Breast epithelium (tissue), 4 donors: ENCODE results near the gene GAL. TPM values are rescaled to one million over a fixed set of nuclear protein-coding genes. Genes with fewer than 3 reads are reported as not detected.

Source experiments
- DNase-seq, 2 donors: peaks; one replicate each; pipeline ENCODE4 v3.0.0-alpha.2; 2019; ENCODE audit warnings: low spot score in 2 of 2
- H3K27ac ChIP-seq, 2 donors: fragments of 200-600 bp; sonication (generic) in 1 of 2; one replicate each; pipeline ENCODE4 v1.5.1; 2016 to 2019; ENCODE audit warnings: mild to moderate bottlenecking in 1 of 2
- H3K27me3 ChIP-seq, 2 donors: fragments of 200-600 bp; sonication (generic) in 1 of 2; one replicate each; pipeline versions ENCODE4 v1.5.1 to v1.6.0; 2017 to 2019; ENCODE audit warnings: control low read depth in 1 of 2, mild to moderate bottlenecking in 1 of 2
- H3K36me3 ChIP-seq: fragments of 200-600 bp; one replicate; pipeline ENCODE4 v1.5.1; 2019
- H3K4me1 ChIP-seq, 2 donors: fragments of 200-600 bp; sonication (generic); one replicate each; pipeline ENCODE4 v1.5.1; 2016 to 2019; ENCODE audit warnings: control low read depth in 1 of 2
- H3K4me3 ChIP-seq, 3 donors: fragments of 200-600 bp; sonication (generic); 1 replicate in 2 of 3; 2 replicates in 1 of 3; pipeline ENCODE4 v1.5.1; 2016 to 2019; ENCODE audit warnings: mild to moderate bottlenecking in 3 of 3, moderate library complexity in 2 of 3
- H3K9me3 ChIP-seq, 2 donors: fragments of 200-600 bp; sonication (generic) in 1 of 2; one replicate each; pipeline ENCODE4 v1.5.1; 2016 to 2019; ENCODE audit warnings: control low read depth in 1 of 2
- CTCF ChIP-seq, 3 donors: fragments of 450-650 bp; IDR thresholded peaks; one replicate each; pipeline ENCODE4 v1.5.1; 2016 to 2017; ENCODE audit warnings: antibody characterized with exemption in 3 of 3, mild to moderate bottlenecking in 3 of 3, moderate library complexity in 3 of 3
- POLR2A ChIP-seq: fragments of 450-650 bp; IDR thresholded peaks from one replicate; pipeline ENCODE4 v1.6.1; 2016; ENCODE audit warnings: antibody characterized with exemption, mild to moderate bottlenecking, moderate library complexity
- POLR2AphosphoS5 ChIP-seq, 3 donors: sonication (generic); formaldehyde crosslinking; IDR thresholded peaks; one replicate each; pipeline ENCODE4 v1.6.1; 2017; ENCODE audit warnings: antibody characterized with exemption in 3 of 3
- intact Hi-C: fragments of 100-400 bp; cut with DNase I; formaldehyde crosslinking; loops from one replicate; pipeline ENCODE4 v1.15.1; 2023; ENCODE audit warnings: low total_unique reads
- total RNA-seq, 3 donors: library from RNA; depleted of rRNA; stranded (reverse); fragments of >200 nt; gene quantifications; one replicate each; pipeline ENCODE4 v1.1.0, GENCODE V29; 2016

The GAL gene
- total RNA-seq, 3 donors from 2014 or later = 0.64 to 5.7 (median 1.3) TPM

GRCh38 chr11:68646832-68647231 lies 37.5 kb upstream of the GAL start:
- no peaks in the 10 kb centered on the region for H3K36me3 ChIP-seq
- intact Hi-C loops = no loop called here
- TF ChIP-seq POLR2A (no peak), POLR2AphosphoS5 (IDR thresholded peaks at IDR 0.05) (no peak), CTCF (IDR thresholded peaks at IDR 0.05) (no peak)
- no peaks in the 10 kb centered on the region for H3K4me1 ChIP-seq
- no peak for DNase-seq
- H3K27me3 ChIP-seq = peaks cover 0 to 3% of the 10 kb centered on the region in 2 donors
- peaks cover 11 to 13% of the 10 kb centered on the region in 2 donors for H3K9me3 ChIP-seq
- no peak overlapping the region for H3K27ac ChIP-seq
- no peak overlapping the region for H3K4me3 ChIP-seq

- intact Hi-C loops = no loop called here
- TF ChIP-seq CTCF (IDR thresholded peaks at IDR 0.05) (no peak), POLR2A (no peak), POLR2AphosphoS5 (IDR thresholded peaks at IDR 0.05) (no peak)
Observed at GRCh38 chr11:68649851-68650555, 34.3 kb upstream of the GAL start.

GRCh38 chr11:68650801-68651200 lies 33.5 kb upstream of the GAL start:
- peaks cover 19 to 21% of the 10 kb centered on the region in 2 donors for H3K9me3 ChIP-seq
- H3K4me1 ChIP-seq = no peaks in the 10 kb centered on the region
- DNase-seq = no peak
- intact Hi-C loops = no loop called here
- H3K27me3 ChIP-seq = peaks cover 0 to 4% of the 10 kb centered on the region in 2 donors
- TF ChIP-seq POLR2A (no peak), POLR2AphosphoS5 (IDR thresholded peaks at IDR 0.05) (no peak), CTCF (IDR thresholded peaks at IDR 0.05) (no peak)
- no peak overlapping the region for H3K4me3 ChIP-seq
- H3K36me3 ChIP-seq = no peaks in the 10 kb centered on the region
- peak overlapping the region; percentile 84 to 90 for H3K27ac ChIP-seq

More at GRCh38 chr11:68649851-68650555, 34.3 kb upstream of the GAL start:
- Histone ChIP-seq H3K4me1 (no peaks in the 10 kb centered on the region), H3K36me3 (no peaks in the 10 kb centered on the region), H3K27me3 (peaks cover 0 to 4% of the 10 kb centered on the region in 2 donors), H3K4me3 (no peak overlapping the region), H3K27ac (no peak overlapping the region), H3K9me3 (peaks cover 15% of the 10 kb centered on the region in 2 donors)
- no peak for DNase-seq

- TF ChIP-seq POLR2A (no peak), CTCF (IDR thresholded peaks at IDR 0.05) (no peak), POLR2AphosphoS5 (IDR thresholded peaks at IDR 0.05) (peak in 2 of 3 donors; percentile 22 to 59)
- Histone ChIP-seq H3K36me3 (no peaks in the 10 kb centered on the region), H3K27ac (peak overlapping the region; percentile 84 to 90), H3K4me3 (no peak overlapping the region), H3K9me3 (peaks cover 19 to 21% of the 10 kb centered on the region in 2 donors), H3K4me1 (no peaks in the 10 kb centered on the region), H3K27me3 (peaks cover 0 to 4% of the 10 kb centered on the region in 2 donors)
- DNase-seq = peak in 1 of 2 donors; percentile 83
- intact Hi-C loops = no loop called here
Observed at GRCh38 chr11:68651208-68651984, 32.9 kb upstream of the GAL start.
